ENCODE measurements around the gene DPYSL4. TPM values are rescaled to one million over a fixed set of nuclear protein-coding genes. Genes with fewer than 3 reads are reported as not detected.

The DPYSL4 gene
- under 1 TPM in 3 of 4 donors, not detected in 1; 0.22 to 0.94 (median 0.34) TPM for total RNA-seq

DNA sequence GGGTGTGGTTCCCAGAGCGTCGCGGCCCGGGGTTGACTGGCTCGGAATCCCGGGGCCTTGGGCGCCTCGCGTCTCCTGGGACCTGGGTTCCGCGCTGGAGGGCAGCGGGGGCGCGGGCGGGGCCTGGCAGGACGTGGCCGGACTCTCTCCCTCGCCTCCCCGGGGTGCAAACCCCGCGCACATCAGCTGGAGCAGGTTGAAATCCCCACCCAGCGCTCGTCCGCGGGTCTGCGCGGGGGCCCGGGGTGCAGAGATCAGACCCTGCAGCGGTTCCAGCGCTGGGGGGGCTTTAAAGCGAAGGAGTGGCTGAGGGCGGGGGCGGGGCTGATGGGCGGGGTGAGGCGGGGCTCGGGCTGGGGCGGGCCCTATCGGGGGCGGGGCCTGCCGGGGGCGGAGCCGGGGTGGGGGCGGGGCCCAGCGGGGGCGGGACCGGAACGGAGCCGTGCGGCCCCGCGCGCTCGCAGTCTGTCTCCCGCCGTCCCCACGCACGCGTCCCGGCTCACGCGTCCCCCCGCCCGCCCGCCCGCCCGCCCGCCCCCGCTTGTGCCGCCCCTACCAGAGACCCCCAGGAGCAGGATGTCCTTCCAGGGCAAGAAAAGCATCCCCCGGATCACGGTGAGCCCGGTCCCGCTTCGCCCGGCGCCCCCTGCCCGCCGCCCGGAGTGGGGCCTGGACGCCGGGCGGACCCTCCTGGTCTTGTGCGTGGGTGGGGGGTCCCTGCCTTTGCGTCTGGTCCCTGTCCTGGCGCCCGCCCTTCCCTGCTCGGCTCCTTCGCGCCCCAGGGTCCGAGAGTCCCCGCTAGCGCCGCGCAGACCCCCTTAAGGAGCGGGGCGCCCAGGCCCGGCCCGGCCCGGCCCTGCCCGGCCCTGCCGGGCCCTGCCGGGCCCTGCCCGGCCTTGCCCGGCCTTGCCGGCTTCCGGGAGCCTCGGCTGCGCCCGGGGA, at the start of gene DPYSL4:
DPYSL4 (plus strand) TSS at position 461 of the 942 bp plus-strand sequence; CDS start at position 577, 116 bp downstream.
- TF ChIP-seq, protein P1, sequence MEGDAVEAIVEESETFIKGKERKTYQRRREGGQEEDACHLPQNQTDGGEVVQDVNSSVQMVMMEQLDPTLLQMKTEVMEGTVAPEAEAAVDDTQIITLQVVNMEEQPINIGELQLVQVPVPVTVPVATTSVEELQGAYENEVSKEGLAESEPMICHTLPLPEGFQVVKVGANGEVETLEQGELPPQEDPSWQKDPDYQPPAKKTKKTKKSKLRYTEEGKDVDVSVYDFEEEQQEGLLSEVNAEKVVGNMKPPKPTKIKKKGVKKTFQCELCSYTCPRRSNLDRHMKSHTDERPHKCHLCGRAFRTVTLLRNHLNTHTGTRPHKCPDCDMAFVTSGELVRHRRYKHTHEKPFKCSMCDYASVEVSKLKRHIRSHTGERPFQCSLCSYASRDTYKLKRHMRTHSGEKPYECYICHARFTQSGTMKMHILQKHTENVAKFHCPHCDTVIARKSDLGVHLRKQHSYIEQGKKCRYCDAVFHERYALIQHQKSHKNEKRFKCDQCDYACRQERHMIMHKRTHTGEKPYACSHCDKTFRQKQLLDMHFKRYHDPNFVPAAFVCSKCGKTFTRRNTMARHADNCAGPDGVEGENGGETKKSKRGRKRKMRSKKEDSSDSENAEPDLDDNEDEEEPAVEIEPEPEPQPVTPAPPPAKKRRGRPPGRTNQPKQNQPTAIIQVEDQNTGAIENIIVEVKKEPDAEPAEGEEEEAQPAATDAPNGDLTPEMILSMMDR (IDR thresholded peaks at IDR 0.05; ENCODE audit: low read depth), result no peak

DNA sequence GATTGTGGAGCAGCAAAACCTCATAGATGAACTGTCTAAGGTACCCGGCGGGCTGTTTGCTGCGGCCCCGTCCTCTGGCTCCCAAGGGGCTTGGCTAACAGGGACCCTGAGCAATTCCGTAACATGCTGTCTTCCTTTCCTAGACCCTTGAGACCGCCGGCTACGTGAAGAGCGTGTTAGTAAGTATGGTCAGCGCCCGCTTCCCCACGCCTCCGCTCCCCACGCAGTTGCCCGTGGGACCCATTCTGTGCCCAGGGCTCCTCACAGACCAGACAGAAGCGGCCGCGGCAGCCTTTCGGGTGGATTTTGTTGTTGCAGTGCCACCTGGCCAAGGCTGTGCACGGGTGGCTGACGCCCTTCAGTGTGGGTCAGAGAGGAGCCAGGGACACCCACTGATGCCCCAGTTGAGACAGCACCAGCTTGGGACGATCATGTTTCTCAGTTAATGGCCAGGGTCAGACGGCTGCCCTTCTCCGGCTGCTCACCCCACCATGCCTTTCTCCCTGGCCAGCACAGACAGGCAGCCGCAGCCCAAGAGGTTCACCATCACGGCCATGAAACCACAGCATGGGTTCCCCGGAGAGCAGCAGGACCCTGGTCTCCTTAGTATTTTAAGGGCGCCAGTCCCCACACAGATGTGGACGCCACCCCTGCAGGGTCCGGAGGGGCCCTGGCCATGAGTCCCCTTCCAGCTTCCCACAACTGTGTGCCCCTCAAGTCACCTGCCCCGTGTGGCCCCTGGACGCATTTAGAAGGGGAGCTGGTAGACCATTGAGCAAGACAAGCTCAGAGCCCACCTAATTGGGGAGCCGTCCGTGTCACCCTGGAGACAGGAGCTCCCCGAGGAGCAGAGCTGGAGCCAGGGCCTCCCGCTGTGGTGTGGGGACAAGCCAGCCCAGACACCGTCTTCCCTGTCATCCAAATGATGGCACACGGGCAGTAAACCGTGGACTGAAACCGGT, 49.4 kb upstream of the DPYSL4 start:
- TF ChIP-seq, protein P1 (IDR thresholded peaks at IDR 0.05; ENCODE audit: low read depth), result no peak

DNA sequence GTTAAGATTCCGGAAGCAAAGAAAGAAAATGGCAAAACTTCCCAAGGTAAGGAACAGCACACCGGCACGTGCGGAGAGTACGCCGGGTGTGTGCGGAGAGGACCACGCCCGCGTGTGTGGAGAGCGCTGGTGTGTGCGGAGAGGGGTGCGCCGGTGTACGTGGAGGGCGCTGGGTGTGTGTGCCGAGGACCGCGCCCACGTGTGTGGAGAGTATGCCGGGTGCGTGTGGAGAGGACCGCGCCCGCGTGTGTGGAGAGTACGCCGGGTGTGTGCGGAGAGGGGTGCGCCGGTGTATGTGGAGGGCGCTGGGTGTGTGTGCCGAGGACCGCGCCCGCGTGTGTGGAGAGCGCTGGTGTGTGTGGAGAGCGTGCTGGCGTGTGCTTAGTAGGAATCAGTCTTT, 48.6 kb upstream of the DPYSL4 start:
- TF ChIP-seq, protein P1 (IDR thresholded peaks at IDR 0.05; ENCODE audit: low read depth), result no peak

DNA sequence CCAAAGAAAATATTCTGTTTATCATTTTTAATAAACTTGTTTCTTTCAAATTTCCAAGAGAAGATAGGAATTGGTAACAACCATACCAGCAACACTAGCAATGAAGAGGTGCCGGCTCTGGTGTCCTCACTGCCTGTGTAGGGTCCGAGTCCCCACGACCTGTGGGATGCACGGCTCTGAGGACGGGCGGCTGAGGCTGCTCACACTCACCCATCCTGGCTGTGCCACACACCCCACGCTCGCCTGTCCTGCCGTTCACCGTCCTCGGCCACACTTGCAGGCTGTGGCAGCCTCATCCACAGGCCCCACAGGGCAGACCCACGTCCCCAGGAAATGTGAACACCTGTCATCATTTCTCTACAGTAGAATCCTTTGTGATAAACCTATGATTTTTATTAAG, 48.2 kb upstream of the DPYSL4 start:
- TF ChIP-seq, protein P1 (IDR thresholded peaks at IDR 0.05; ENCODE audit: low read depth), result no peak

DNA sequence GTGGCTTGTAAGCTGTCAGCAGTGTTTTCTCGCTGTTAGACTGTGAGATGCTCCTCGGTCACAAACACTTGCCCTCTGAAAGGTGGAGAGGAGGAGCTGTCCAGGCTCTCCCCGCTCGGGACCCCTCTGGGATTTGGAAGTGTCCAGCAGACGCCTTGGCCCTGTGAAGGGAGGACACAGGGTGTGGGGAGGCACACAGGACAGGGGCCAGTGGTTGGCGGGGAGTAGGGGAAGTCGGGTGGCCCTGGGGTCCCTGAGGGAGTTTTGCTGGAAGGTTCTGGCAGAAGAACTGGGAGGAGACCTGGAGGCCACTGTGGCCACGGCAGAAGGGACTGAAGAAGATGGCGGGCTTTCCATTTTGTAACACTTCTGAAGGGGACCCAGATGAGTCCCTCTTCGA, 47.2 kb upstream of the DPYSL4 start:
- TF ChIP-seq, protein P1 (IDR thresholded peaks at IDR 0.05; ENCODE audit: low read depth), result no peak

DNA sequence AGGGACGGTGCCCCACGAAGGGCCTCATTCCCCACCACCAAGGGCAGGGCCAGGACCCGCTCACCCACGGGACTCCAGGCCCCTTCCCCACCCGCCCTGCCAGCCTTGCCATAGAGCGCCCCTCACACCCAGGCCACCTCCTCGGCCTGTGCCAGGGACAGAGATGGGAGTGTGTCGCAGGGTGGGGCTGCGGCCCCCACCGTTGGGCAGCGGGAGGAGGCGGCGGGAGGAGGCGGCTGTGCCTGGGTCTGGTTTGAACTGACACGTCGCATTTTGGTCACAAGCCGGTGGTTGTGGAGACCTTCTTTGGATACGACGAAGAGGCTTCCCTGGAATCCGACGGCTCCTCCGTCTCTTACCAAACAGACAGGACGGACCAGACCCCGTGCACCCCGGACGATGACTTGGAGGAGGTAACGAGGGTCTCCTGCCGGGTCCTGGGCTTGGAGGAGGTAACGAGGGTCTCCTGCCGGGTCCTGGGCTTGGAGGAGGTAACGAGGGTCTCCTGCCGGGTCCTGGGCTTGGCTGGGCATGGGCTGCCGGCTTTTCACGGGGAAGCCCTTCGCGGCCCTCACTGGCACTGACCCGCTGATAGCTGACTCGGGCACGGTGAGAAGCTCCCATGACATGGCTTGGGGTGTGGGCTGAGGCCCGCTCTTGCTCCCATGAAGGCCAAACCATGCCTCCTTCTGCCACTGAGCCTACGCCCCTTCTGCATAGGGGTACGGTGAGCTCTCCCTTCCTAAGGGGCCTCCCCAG, 46.4 kb upstream of the DPYSL4 start:
- TF ChIP-seq, protein P1 (IDR thresholded peaks at IDR 0.05; ENCODE audit: low read depth), result no peak
